Mammary epithelial cell (primary cell): ENCODE measurements around the gene CACNA2D1.

Experiments used
- CTCF ChIP-seq, 2 donors: IDR thresholded peaks in 1 of 2; conservative IDR thresholded peaks in 1 of 2; 2 replicates each; pipeline ENCODE4 v1.5.1; 2011 to 2012; ENCODE audit warnings: inconsistent platforms in 2 of 2, low read length in 2 of 2, mild to moderate bottlenecking in 2 of 2, control low read depth in 1 of 2, low read depth in 1 of 2; ENCODE audit not compliant: insufficient read depth in 1 of 2; ENCODE audit errors: extremely low read depth in 1 of 2
- EZH2 ChIP-seq: IDR thresholded peaks from 2 replicates; pipeline ENCODE4 v1.6.1; 2012; ENCODE audit warnings: low read length, inconsistent platforms, borderline replicate concordance

- TF ChIP-seq CTCF (conservative IDR thresholded peaks at IDR 0.05 in 1 of 2, IDR thresholded peaks at IDR 0.05 in 1 of 2; ENCODE audit: extremely low read depth in 1 of 2, insufficient read depth in 1 of 2, low read depth in 1 of 2, low read length in 2 of 2): no peak
- TF ChIP-seq EZH2: no peak
These were observed 386.1 kb downstream of the CACNA2D1 start for GRCh38 chr7:82057476-82057875.
